Activated T-cell treated with anti-CD3 and anti-CD28 coated beads, Interleukin-2, amount 50 U/mL, for 48 hours (primary cell): Measurements from ENCODE around the gene SULT2A1.
A peak's percentile ranks its signal among the peaks of the same experiment; 100 is the strongest.
"Not testable (repeated sequence)": the region's sequence is repeated elsewhere in the genome, so short reads cannot be mapped to it uniquely, and the experiment has no call there.

Source experiments
- DNase-seq, 2 experiments: peaks; one replicate each; pipeline ENCODE4 v3.0.0-alpha.2; 2020

Gene SULT2A1

GRCh38 chr19:47886010-47886559, at the start of gene SULT2A1:
Gene SULT2A1 (minus strand): TSS chr19:47886315. CDS start chr19:47886257, 58 bp downstream.
- DNase-seq: no peak

- peak in 1 of 2 experiments; percentile 17 for DNase-seq
Observed at GRCh38 chr19:47928581-47928980, 42.5 kb upstream of the SULT2A1 start.

- DNase-seq: not testable (repeated sequence)
Observed at GRCh38 chr19:47920107-47920506, 34.0 kb upstream of the SULT2A1 start.

GRCh38 chr19:47910191-47910590, 24.1 kb upstream of the SULT2A1 start:
- not testable (repeated sequence) for DNase-seq

- DNase-seq: peak; percentile 82
Observed at GRCh38 chr19:47909350-47909749, 23.2 kb upstream of the SULT2A1 start.

GRCh38 chr19:47901370-47901769, 15.3 kb upstream of the SULT2A1 start:
- no peak for DNase-seq

GRCh38 chr19:47899335-47899734, 13.2 kb upstream of the SULT2A1 start:
- no peak for DNase-seq

- no peak for DNase-seq
Observed at GRCh38 chr19:47897861-47898260, 11.7 kb upstream of the SULT2A1 start.

GRCh38 chr19:47896773-47897172, 10.7 kb upstream of the SULT2A1 start:
- DNase-seq: no peak

- no peak for DNase-seq
Observed at GRCh38 chr19:47896019-47896418, 9.9 kb upstream of the SULT2A1 start.

GRCh38 chr19:47895165-47895782, 9.2 kb upstream of the SULT2A1 start:
- DNase-seq: no peak

GRCh38 chr19:47891923-47892666, 6.0 kb upstream of the SULT2A1 start:
- no peak for DNase-seq

GRCh38 chr19:47891622-47891922, 5.5 kb upstream of the SULT2A1 start:
- DNase-seq: no peak

- DNase-seq: no peak
Observed at GRCh38 chr19:47890865-47891621, 4.9 kb upstream of the SULT2A1 start.

GRCh38 chr19:47885067-47885463, 1.1 kb downstream of the SULT2A1 start:
- DNase-seq: no peak

GRCh38 chr19:47882890-47883289, 3.2 kb downstream of the SULT2A1 start:
- no peak for DNase-seq

- DNase-seq: no peak
Observed at GRCh38 chr19:47881757-47882156, 4.4 kb downstream of the SULT2A1 start.

- DNase-seq: not testable (repeated sequence)
Observed at GRCh38 chr19:47879385-47879784, 6.7 kb downstream of the SULT2A1 start.

GRCh38 chr19:47878906-47879305, 7.2 kb downstream of the SULT2A1 start:
- DNase-seq: no peak

GRCh38 chr19:47865166-47865565, 20.9 kb downstream of the SULT2A1 start:
- no peak for DNase-seq

- DNase-seq: peak; percentile 92 to 95
Observed at GRCh38 chr19:47863514-47863936, 22.6 kb downstream of the SULT2A1 start.

GRCh38 chr19:47861630-47862029, 24.5 kb downstream of the SULT2A1 start:
- no peak for DNase-seq

- DNase-seq: no peak
Observed at GRCh38 chr19:47860602-47861297, 25.4 kb downstream of the SULT2A1 start.
